Fibroblast of lung (primary cell): Measurements from ENCODE around the gene MT1HL1. TPM values are rescaled to one million over a fixed set of nuclear protein-coding genes. Genes with fewer than 3 reads are reported as not detected.

Experiments
- DNase-seq, 2 donors: peaks; one replicate each; pipeline versions ENCODE4 v3.0.0 to v3.0.0-alpha.2; 2010; ENCODE audit warnings: low read depth in 2 of 2
- H2AFZ ChIP-seq: 2 replicates; pipeline ENCODE4 v1.5.1; 2012; ENCODE audit warnings: low read length, control low read depth, inconsistent platforms
- H3K27ac ChIP-seq: 2 replicates; pipeline ENCODE4 v1.5.1; 2011; ENCODE audit warnings: low read length, control low read depth; ENCODE audit not compliant: insufficient read depth
- H3K27me3 ChIP-seq: 2 replicates; pipeline ENCODE4 v1.5.1; 2011; ENCODE audit warnings: mild to moderate bottlenecking, low read length; ENCODE audit not compliant: control insufficient read depth, insufficient read depth
- H3K36me3 ChIP-seq: 2 replicates; pipeline ENCODE4 v1.5.1; 2011; ENCODE audit warnings: low read length; ENCODE audit not compliant: control insufficient read depth, insufficient read depth
- H3K4me1 ChIP-seq: 2 replicates; pipeline ENCODE4 v1.5.1; 2011; ENCODE audit warnings: low read length; ENCODE audit not compliant: control insufficient read depth, insufficient read depth; ENCODE audit errors: extremely low read depth
- H3K4me2 ChIP-seq: 2 replicates; pipeline ENCODE4 v1.5.1; 2011; ENCODE audit warnings: low read length, control low read depth; ENCODE audit not compliant: insufficient read depth; ENCODE audit errors: extremely low read depth
- H3K4me3 ChIP-seq, 4 experiments: fragments of 200-600 bp in 1 of 4; sonication (generic) in 1 of 4; replicated peaks in 1 of 4; 2 replicates each; pipeline ENCODE4 v1.5.1; 2011 to 2016; ENCODE audit warnings: low read length in 4 of 4, low read depth in 3 of 4, mild to moderate bottlenecking in 3 of 4, control low read depth in 2 of 4, inconsistent platforms in 1 of 4, mixed read lengths in 1 of 4; ENCODE audit not compliant: insufficient read depth in 1 of 4; ENCODE audit errors: control extremely low read depth in 1 of 4
- H3K79me2 ChIP-seq: 2 replicates; pipeline ENCODE4 v1.5.1; 2012; ENCODE audit warnings: mild to moderate bottlenecking, low read length, inconsistent platforms; ENCODE audit not compliant: control insufficient read depth, insufficient read depth
- H3K9ac ChIP-seq: 2 replicates; pipeline ENCODE4 v1.5.1; 2011; ENCODE audit warnings: mild to moderate bottlenecking, low read length, control low read depth; ENCODE audit not compliant: insufficient read depth
- H3K9me3 ChIP-seq: 2 replicates; pipeline ENCODE4 v1.5.1; 2012; ENCODE audit warnings: low read depth, low read length; ENCODE audit not compliant: control insufficient read depth, insufficient read depth
- H4K20me1 ChIP-seq: 2 replicates; pipeline ENCODE4 v1.5.1; 2011; ENCODE audit warnings: low read length; ENCODE audit not compliant: control insufficient read depth, insufficient read depth; ENCODE audit errors: extremely low read depth
- EZH2 ChIP-seq: IDR thresholded peaks from 2 replicates; pipeline ENCODE4 v1.5.1; 2012; ENCODE audit warnings: low read length, control low read depth, mild to moderate bottlenecking; ENCODE audit errors: missing control alignments
- polyA minus RNA-seq: library from RNA; depleted of rRNA, polyadenylated mRNA; stranded (reverse); fragments of >200 nt; gene quantifications from 2 replicates; pipeline ENCODE4 v1.2.3, GENCODE V29; 2011; ENCODE audit warnings: low replicate concordance
- polyA plus RNA-seq, 2 donors: library from polyadenylated mRNA; depleted of rRNA in 1 of 2; stranded (reverse) in 1 of 2; unstranded in 1 of 2; fragments of >200 nt; gene quantifications; 2 replicates each; pipeline ENCODE4 v1.2.1, GENCODE V29; 2011 to 2012; ENCODE audit warnings: missing spikeins in 1 of 2
- total RNA-seq: library from RNA; depleted of rRNA; stranded (reverse); fragments of >200 nt; gene quantifications from 2 replicates; pipeline ENCODE4 v1.2.1, GENCODE V29; 2014
- TF ChIP-seq, protein P1 (sequence below), 2 donors: IDR thresholded peaks in 1 of 2; conservative IDR thresholded peaks in 1 of 2; 1 replicate in 1 of 2; 2 replicates in 1 of 2; pipeline ENCODE4 v1.5.1; 2011 to 2012; ENCODE audit warnings: low read length in 2 of 2, control low read depth in 1 of 2, inconsistent platforms in 1 of 2, low read depth in 1 of 2, mild to moderate bottlenecking in 1 of 2

Gene MT1HL1
- total RNA-seq (not detected in 2 replicates), polyA plus RNA-seq (not detected in 2 replicates), polyA minus RNA-seq (not detected in 2 replicates)
- not detected in 2 replicates for polyA plus RNA-seq (2012)

GRCh38 chr1:237004116-237004515 is at the start of gene MT1HL1:
Gene MT1HL1, minus strand, starts transcription at chr1:237004441. Its CDS starts 69 bp downstream, at chr1:237004372.
- Histone ChIP-seq H3K27me3 (no peaks in the 10 kb centered on the region), H3K9ac (no peak within 1 kb of the TSS), H3K27ac (no peak within 1 kb of the TSS), H3K4me1 (no peaks in the 10 kb centered on the region), H3K9me3 (no peaks in the 10 kb centered on the region), H3K79me2 (no peaks in the 10 kb centered on the region), H2AFZ (no peak within 1 kb of the TSS), H3K36me3 (no peaks in the 10 kb centered on the region), H3K4me2 (no peak within 1 kb of the TSS), H3K4me3 (no peak within 1 kb of the TSS), H4K20me1 (no peaks in the 10 kb centered on the region)
- no peak for DNase-seq
- TF ChIP-seq, protein P1, sequence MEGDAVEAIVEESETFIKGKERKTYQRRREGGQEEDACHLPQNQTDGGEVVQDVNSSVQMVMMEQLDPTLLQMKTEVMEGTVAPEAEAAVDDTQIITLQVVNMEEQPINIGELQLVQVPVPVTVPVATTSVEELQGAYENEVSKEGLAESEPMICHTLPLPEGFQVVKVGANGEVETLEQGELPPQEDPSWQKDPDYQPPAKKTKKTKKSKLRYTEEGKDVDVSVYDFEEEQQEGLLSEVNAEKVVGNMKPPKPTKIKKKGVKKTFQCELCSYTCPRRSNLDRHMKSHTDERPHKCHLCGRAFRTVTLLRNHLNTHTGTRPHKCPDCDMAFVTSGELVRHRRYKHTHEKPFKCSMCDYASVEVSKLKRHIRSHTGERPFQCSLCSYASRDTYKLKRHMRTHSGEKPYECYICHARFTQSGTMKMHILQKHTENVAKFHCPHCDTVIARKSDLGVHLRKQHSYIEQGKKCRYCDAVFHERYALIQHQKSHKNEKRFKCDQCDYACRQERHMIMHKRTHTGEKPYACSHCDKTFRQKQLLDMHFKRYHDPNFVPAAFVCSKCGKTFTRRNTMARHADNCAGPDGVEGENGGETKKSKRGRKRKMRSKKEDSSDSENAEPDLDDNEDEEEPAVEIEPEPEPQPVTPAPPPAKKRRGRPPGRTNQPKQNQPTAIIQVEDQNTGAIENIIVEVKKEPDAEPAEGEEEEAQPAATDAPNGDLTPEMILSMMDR (conservative IDR thresholded peaks at IDR 0.05 in 1 of 2, IDR thresholded peaks at IDR 0.05 in 1 of 2; ENCODE audit: low read depth in 1 of 2, low read length in 2 of 2), result no peak
- no peak for TF ChIP-seq EZH2

- Histone ChIP-seq H3K4me2 (no peak overlapping the region), H4K20me1 (no peaks in the 10 kb centered on the region), H2AFZ (no peak overlapping the region), H3K4me1 (no peaks in the 10 kb centered on the region), H3K4me3 (no peak overlapping the region), H3K9ac (no peak overlapping the region), H3K27ac (no peak overlapping the region), H3K36me3 (no peaks in the 10 kb centered on the region), H3K27me3 (no peaks in the 10 kb centered on the region), H3K79me2 (no peaks in the 10 kb centered on the region), H3K9me3 (no peaks in the 10 kb centered on the region)
- no peak for TF ChIP-seq EZH2
- TF ChIP-seq, protein P1 (conservative IDR thresholded peaks at IDR 0.05 in 1 of 2, IDR thresholded peaks at IDR 0.05 in 1 of 2; ENCODE audit: low read depth in 1 of 2, low read length in 2 of 2), result no peak
- DNase-seq, result no peak
These were observed 46.7 kb upstream of the MT1HL1 start for GRCh38 chr1:237050915-237051314.

- Histone ChIP-seq H2AFZ (no peak overlapping the region), H3K9me3 (no peaks in the 10 kb centered on the region), H3K27ac (no peak overlapping the region), H3K27me3 (no peaks in the 10 kb centered on the region), H3K36me3 (no peaks in the 10 kb centered on the region), H3K9ac (no peak overlapping the region), H3K4me1 (no peaks in the 10 kb centered on the region), H3K79me2 (no peaks in the 10 kb centered on the region), H4K20me1 (no peaks in the 10 kb centered on the region), H3K4me3 (no peak overlapping the region), H3K4me2 (no peak overlapping the region)
- no peak for DNase-seq
- TF ChIP-seq EZH2, result no peak
- TF ChIP-seq, protein P1 (conservative IDR thresholded peaks at IDR 0.05 in 1 of 2, IDR thresholded peaks at IDR 0.05 in 1 of 2; ENCODE audit: low read depth in 1 of 2, low read length in 2 of 2), result no peak
These were observed 45.9 kb upstream of the MT1HL1 start for GRCh38 chr1:237050185-237050584.
